Uterus (tissue), 4 donors: ENCODE results near the gene INPP5K. TPM values are rescaled to one million over a fixed set of nuclear protein-coding genes. Genes with fewer than 3 reads are reported as not detected.

ENCODE experiments used
- DNase-seq, 2 donors: peaks; one replicate each; pipeline ENCODE4 v3.0.0-alpha.2; 2019 to 2020
- H3K27ac ChIP-seq, 2 donors: fragments of 200-600 bp; sonication (generic); 1 replicate in 1 of 2; 2 replicates in 1 of 2; pipeline ENCODE4 v1.5.1; 2016 to 2018
- H3K27me3 ChIP-seq, 2 donors: fragments of 200-600 bp; sonication (generic); one replicate each; pipeline ENCODE4 v1.5.1; 2018 to 2019; ENCODE audit warnings: control low read depth in 1 of 2
- H3K36me3 ChIP-seq, 2 donors: fragments of 200-600 bp; sonication (generic); one replicate each; pipeline ENCODE4 v1.5.1; 2019; ENCODE audit warnings: control low read depth in 1 of 2
- H3K4me1 ChIP-seq, 2 donors: fragments of 200-600 bp; sonication (generic); one replicate each; pipeline ENCODE4 v1.5.1; 2018 to 2019; ENCODE audit warnings: control low read depth in 1 of 2
- H3K4me3 ChIP-seq, 2 donors: fragments of 200-600 bp; sonication (generic); 1 replicate in 1 of 2; 2 replicates in 1 of 2; pipeline ENCODE4 v1.5.1; 2018 to 2019; ENCODE audit warnings: mild to moderate bottlenecking in 1 of 2
- H3K9me3 ChIP-seq, 2 donors: fragments of 200-600 bp; sonication (generic); one replicate each; pipeline ENCODE4 v1.5.1; 2019; ENCODE audit warnings: control low read depth in 1 of 2
- CTCF ChIP-seq, 4 experiments: fragments of 200-600 bp in 2 of 4; fragments of 450-650 bp in 2 of 4; sonication (generic) in 2 of 4; IDR thresholded peaks; one replicate each; pipeline ENCODE4 v1.5.1; 2016 to 2019; ENCODE audit warnings: antibody characterized with exemption in 4 of 4, mild to moderate bottlenecking in 2 of 4, moderate library complexity in 1 of 4
- POLR2A ChIP-seq, 2 donors: fragments of 450-650 bp; IDR thresholded peaks; one replicate each; pipeline ENCODE4 v1.6.1; 2016; ENCODE audit warnings: antibody characterized with exemption in 2 of 2, mild to moderate bottlenecking in 1 of 2, moderate library complexity in 1 of 2
- intact Hi-C: fragments of 100-400 bp; cut with DNase I; formaldehyde crosslinking; loops from one replicate; pipeline ENCODE4 v1.15.1; 2023; ENCODE audit warnings: low total_unique reads
- total RNA-seq, 4 donors: library from RNA; depleted of rRNA in 3 of 4; stranded (reverse); fragments of >200 nt in 3 of 4; gene quantifications; one replicate each; pipeline versions ENCODE4 v1.1.0 to v1.2.4, GENCODE V29; 2014 to 2023
- donor health status: DM: yes; HTN: yes; CAD: no.

INPP5K gene
- total RNA-seq, 4 donors from 2014 or later: 14.1 to 49.3 (median 31.4) TPM

GRCh38 chr17:1521086-1521640, 4.8 kb upstream of the INPP5K start:
- H3K36me3 ChIP-seq: no peaks in the 10 kb centered on the region
- intact Hi-C loops: no loop called here
- peaks cover 0 to 6% of the 10 kb centered on the region in 2 donors for H3K4me1 ChIP-seq
- H3K4me3 ChIP-seq: no peak overlapping the region
- no peak for DNase-seq
- H3K27ac ChIP-seq: no peak overlapping the region
- no peaks in the 10 kb centered on the region for H3K27me3 ChIP-seq
- no peaks in the 10 kb centered on the region for H3K9me3 ChIP-seq
- TF ChIP-seq POLR2A (IDR thresholded peaks at IDR 0.05) (no peak), CTCF (IDR thresholded peaks at IDR 0.05) (no peak)

GRCh38 chr17:1519678-1520077, 3.3 kb upstream of the INPP5K start:
- H3K36me3 ChIP-seq: no peaks in the 10 kb centered on the region
- no peak for TF ChIP-seq CTCF (IDR thresholded peaks at IDR 0.05)
- no peak for TF ChIP-seq POLR2A (IDR thresholded peaks at IDR 0.05)

GRCh38 chr17:1518410-1518809, 2.0 kb upstream of the INPP5K start:
- peaks cover 0 to 6% of the 10 kb centered on the region in 2 donors for H3K4me1 ChIP-seq
- no peaks in the 10 kb centered on the region for H3K36me3 ChIP-seq
- no peaks in the 10 kb centered on the region for H3K27me3 ChIP-seq
- intact Hi-C loops: loop anchor here (10.0 kb wide), 2 partner anchors 154 to 244 kb away; partner anchors contain the start of genes BHLHA9 and TRARG1
- no peaks in the 10 kb centered on the region for H3K9me3 ChIP-seq
- no peak overlapping the region for H3K27ac ChIP-seq
- TF ChIP-seq CTCF (IDR thresholded peaks at IDR 0.05): no peak
- TF ChIP-seq POLR2A (IDR thresholded peaks at IDR 0.05): no peak
- no peak overlapping the region for H3K4me3 ChIP-seq
- no peak for DNase-seq

More at GRCh38 chr17:1519678-1520077, 3.3 kb upstream of the INPP5K start:
- no peak overlapping the region for H3K27ac ChIP-seq
- H3K4me3 ChIP-seq: no peak overlapping the region
- no peak for DNase-seq
- H3K4me1 ChIP-seq: peaks cover 0 to 6% of the 10 kb centered on the region in 2 donors
- intact Hi-C loops: loop anchor here (10.0 kb wide), 2 partner anchors 155 to 245 kb away; partner anchors contain the start of genes BHLHA9 and TRARG1
- H3K27me3 ChIP-seq: no peaks in the 10 kb centered on the region
- no peaks in the 10 kb centered on the region for H3K9me3 ChIP-seq

- intact Hi-C loops: loop anchor here (10.0 kb wide), 2 partner anchors 151 to 241 kb away; partner anchors contain the start of genes BHLHA9 and TRARG1
- H3K27me3 ChIP-seq: no peaks in the 10 kb centered on the region
- peak overlapping the region; percentile 96 to 98 for H3K4me3 ChIP-seq
- H3K9me3 ChIP-seq: no peaks in the 10 kb centered on the region
- H3K36me3 ChIP-seq: no peaks in the 10 kb centered on the region
- peak; percentile 42 to 75 for DNase-seq
- peak; percentile 56 to 85 (median 68) for TF ChIP-seq CTCF (IDR thresholded peaks at IDR 0.05)
- TF ChIP-seq POLR2A (IDR thresholded peaks at IDR 0.05): no peak
- peak overlapping the region; percentile 93 for H3K27ac ChIP-seq
- H3K4me1 ChIP-seq: peaks cover 0 to 6% of the 10 kb centered on the region in 2 donors
Observed at GRCh38 chr17:1515640-1516387, 598 bp downstream of the INPP5K start.

GRCh38 chr17:1512351-1512750, 4.1 kb downstream of the INPP5K start:
- Histone ChIP-seq H3K36me3 (no peaks in the 10 kb centered on the region), H3K4me3 (no peak overlapping the region), H3K4me1 (peaks cover 0 to under 1% of the 10 kb centered on the region in 2 donors), H3K27ac (peak overlapping the region; percentile 40 to 54), H3K27me3 (no peaks in the 10 kb centered on the region), H3K9me3 (no peaks in the 10 kb centered on the region)
- TF ChIP-seq POLR2A (IDR thresholded peaks at IDR 0.05): no peak
- TF ChIP-seq CTCF (IDR thresholded peaks at IDR 0.05): no peak
- intact Hi-C loops: loop anchor here (10.0 kb wide), 2 partner anchors 148 to 238 kb away; partner anchors contain the start of genes BHLHA9 and TRARG1
- DNase-seq: no peak
